Esophagus mucosa (tissue), 1 donor: ENCODE measurements around the gene RNF5. TPM values are rescaled to one million over a fixed set of nuclear protein-coding genes. Genes with fewer than 3 reads are reported as not detected.
"Not testable (repeated sequence)": the region's sequence is repeated elsewhere in the genome, so short reads cannot be mapped to it uniquely, and the experiment has no call there.

Experiments used
- ATAC-seq: fragments of 200-7000 bp; cut with Tn5 transposase; one replicate; pipeline ENCODE4 v1.9.1; 2020
- total RNA-seq: library from RNA; stranded (reverse); gene quantifications from one replicate; pipeline ENCODE4 v1.2.4, GENCODE V29; 2023
- donor health status: DM: yes; HTN: yes; CAD: no.

The RNF5 gene
- total RNA-seq, 1 donor from 2014 or later, result 30.4 TPM

GRCh38 chr6:32211432-32211831 is 33.2 kb downstream of the RNF5 start:
- ATAC-seq, result not testable (repeated sequence)

- peak; percentile 43 for ATAC-seq
Measured at GRCh38 chr6:32212076-32212760, 34.0 kb downstream of the RNF5 start.

- no peak for ATAC-seq
Measured at GRCh38 chr6:32213649-32214048, 35.4 kb downstream of the RNF5 start.

- no peak for ATAC-seq
Measured at GRCh38 chr6:32214126-32214525, 35.9 kb downstream of the RNF5 start.

GRCh38 chr6:32215617-32216016 is 37.4 kb downstream of the RNF5 start:
- no peak for ATAC-seq

- ATAC-seq, result no peak
Measured at GRCh38 chr6:32216285-32216684, 38.1 kb downstream of the RNF5 start.

GRCh38 chr6:32216998-32217397 is 38.8 kb downstream of the RNF5 start:
- no peak for ATAC-seq

GRCh38 chr6:32218167-32218566 is 40.0 kb downstream of the RNF5 start:
- ATAC-seq, result no peak

- ATAC-seq, result no peak
Measured at GRCh38 chr6:32220021-32220420, 41.8 kb downstream of the RNF5 start.

- peak; percentile 48 for ATAC-seq
Measured at GRCh38 chr6:32222333-32223230, 44.4 kb downstream of the RNF5 start.

- ATAC-seq, result no peak
Measured at GRCh38 chr6:32223258-32224235, 45.3 kb downstream of the RNF5 start, which contains the start of gene NOTCH4. NOTCH4 (minus strand) TSS chr6:32224067; CDS start chr6:32223928, 139 bp downstream.

GRCh38 chr6:32224696-32225095 is 46.5 kb downstream of the RNF5 start:
- no peak for ATAC-seq

GRCh38 chr6:32226434-32226833 is 48.2 kb downstream of the RNF5 start:
- no peak for ATAC-seq

Other genes with a start within 250 kb of the RNF5 start
- 36.1 TPM for gene CFB, start 232.3 kb upstream of the RNF5 start, total RNA-seq
- gene NELFE, start 219.4 kb upstream of the RNF5 start, total RNA-seq, result 57.7 TPM
- gene SKIC2, start 219.2 kb upstream of the RNF5 start, total RNA-seq, result 31.3 TPM
- gene DXO, start 206.3 kb upstream of the RNF5 start, total RNA-seq, result 10.6 TPM
- gene C4A, start 196.3 kb upstream of the RNF5 start, total RNA-seq, result 2.9 TPM
- 5.3 TPM for gene C4B, start 163.6 kb upstream of the RNF5 start, total RNA-seq
- 0.60 TPM for gene CYP21A2, start 140.0 kb upstream of the RNF5 start, total RNA-seq
- 7.6 TPM for gene TNXB, start 69.1 kb upstream of the RNF5 start, total RNA-seq
- 76.0 TPM for gene ATF6B, start 50.2 kb upstream of the RNF5 start, total RNA-seq
- gene FKBPL, start 48.1 kb upstream of the RNF5 start, total RNA-seq, result 10.1 TPM
- gene PRRT1, start 26.5 kb upstream of the RNF5 start, total RNA-seq, result 0.40 TPM
- 18.1 TPM for gene PPT2, start 24.3 kb upstream of the RNF5 start, total RNA-seq
- 10.2 TPM for gene EGFL8, start 13.8 kb upstream of the RNF5 start, total RNA-seq
- 18.2 TPM for gene AGPAT1, start 2.3 kb upstream of the RNF5 start, total RNA-seq
- 2.7 TPM for gene AGER, start 5.8 kb downstream of the RNF5 start, total RNA-seq
- 34.7 TPM for gene PBX2, start 11.8 kb downstream of the RNF5 start, total RNA-seq
- gene GPSM3, start 14.2 kb downstream of the RNF5 start, total RNA-seq, result 2.2 TPM
- 2.7 TPM for gene NOTCH4, start 45.7 kb downstream of the RNF5 start, total RNA-seq
- gene TSBP1, start 193.5 kb downstream of the RNF5 start, total RNA-seq, result not detected
- not detected for gene BTNL2, start 228.8 kb downstream of the RNF5 start, total RNA-seq